GM21723 (cell line): Measurements from ENCODE around the gene AKAP6.
"Not testable (repeated sequence)": the region's sequence is repeated elsewhere in the genome, so short reads cannot be mapped to it uniquely, and the experiment has no call there.

Source experiments
- ATAC-seq: cut with Tn5 transposase; IDR thresholded peaks from one replicate; pipeline ENCODE4 v1.9.1; 2021; ENCODE audit warnings: mild to moderate bottlenecking, moderate library complexity; ENCODE audit not compliant: unreplicated experiment

The AKAP6 gene

GRCh38 chr14:32793033-32793432, 463.9 kb downstream of the AKAP6 start:
- not testable (repeated sequence) for ATAC-seq

- ATAC-seq = no peak
These were observed 471.2 kb downstream of the AKAP6 start for GRCh38 chr14:32800320-32800719.

DNA sequence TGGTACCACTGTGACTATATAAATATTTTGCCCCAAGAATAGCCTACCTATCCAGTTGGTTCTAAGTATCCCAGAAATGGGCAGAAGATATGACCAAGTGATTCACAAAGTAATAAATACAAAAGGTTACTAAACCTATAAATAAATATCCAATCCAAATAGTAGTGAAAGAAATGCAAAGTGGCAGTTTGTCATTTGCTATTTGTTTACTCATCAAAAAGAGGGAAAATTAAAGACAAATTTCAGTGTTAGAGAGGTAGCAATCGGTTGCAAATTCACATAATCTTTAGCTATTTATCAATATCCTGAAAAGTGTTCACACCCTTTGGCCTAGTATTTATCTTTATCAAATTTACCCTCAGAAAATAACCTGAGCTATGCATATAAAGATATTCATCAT, 473.2 kb downstream of the AKAP6 start:
- ATAC-seq = no peak

DNA sequence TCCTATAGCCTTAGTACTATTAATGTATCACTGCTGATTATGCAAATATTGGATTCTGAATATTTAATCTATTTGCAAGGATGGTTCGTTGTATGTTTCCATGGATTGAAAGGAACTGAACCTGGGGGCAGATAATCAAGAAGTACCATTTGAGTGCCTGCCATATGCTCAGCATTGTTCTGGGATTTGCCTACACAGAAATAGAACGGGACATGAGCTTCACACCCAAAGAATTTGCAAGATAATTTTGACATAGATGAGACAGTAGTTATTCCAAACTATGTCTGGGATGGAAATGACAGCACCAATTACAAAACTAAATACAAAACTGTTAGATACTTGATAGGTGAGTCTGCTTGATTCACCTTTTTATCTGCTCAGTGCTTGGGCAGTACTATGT, 476.9 kb downstream of the AKAP6 start:
- ATAC-seq = no peak

GRCh38 chr14:32808644-32809043, 479.5 kb downstream of the AKAP6 start:
- ATAC-seq = no peak

DNA sequence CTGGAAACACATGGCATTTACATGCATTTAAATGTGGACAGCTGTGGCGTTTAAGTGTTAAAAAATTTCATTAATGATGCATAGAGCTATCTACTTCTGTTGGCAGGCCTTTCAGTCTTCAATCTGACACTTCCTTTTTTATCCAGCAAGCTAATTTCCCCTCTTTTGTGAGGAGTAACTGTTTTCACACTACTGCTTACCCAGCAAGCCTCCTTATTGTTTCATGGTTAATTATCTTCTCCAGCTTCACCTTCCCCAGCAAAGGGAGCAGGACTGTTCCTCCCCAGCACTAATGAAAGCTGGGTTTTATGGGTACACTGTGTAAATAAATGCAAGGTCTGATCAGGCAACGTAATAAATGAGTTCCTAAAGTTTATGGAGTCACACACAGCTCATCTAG, 480.2 kb downstream of the AKAP6 start:
- no peak for ATAC-seq

GRCh38 chr14:32813401-32813800, 484.3 kb downstream of the AKAP6 start:
- ATAC-seq = no peak

- ATAC-seq = no peak
These were observed 485.6 kb downstream of the AKAP6 start for GRCh38 chr14:32814721-32815120.

DNA sequence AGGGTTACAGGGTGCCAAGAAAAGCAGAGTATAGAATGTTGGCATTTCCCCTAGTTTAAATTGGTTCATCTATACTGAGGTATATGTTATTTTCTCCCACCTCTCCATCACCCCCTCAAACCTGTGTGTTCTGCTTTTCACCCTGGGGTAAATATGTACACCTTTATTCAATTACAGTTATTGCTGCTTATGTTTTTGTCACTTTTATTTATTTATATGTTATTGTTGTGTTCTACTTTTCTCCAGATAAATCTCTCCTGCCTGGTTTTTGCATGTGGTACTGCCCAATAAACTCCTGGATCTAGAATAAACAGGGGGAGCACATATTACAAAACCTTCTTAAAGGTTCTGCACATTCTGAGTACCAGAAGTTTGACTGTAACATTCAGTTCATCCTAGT, 487.5 kb downstream of the AKAP6 start:
- ATAC-seq = no peak

DNA sequence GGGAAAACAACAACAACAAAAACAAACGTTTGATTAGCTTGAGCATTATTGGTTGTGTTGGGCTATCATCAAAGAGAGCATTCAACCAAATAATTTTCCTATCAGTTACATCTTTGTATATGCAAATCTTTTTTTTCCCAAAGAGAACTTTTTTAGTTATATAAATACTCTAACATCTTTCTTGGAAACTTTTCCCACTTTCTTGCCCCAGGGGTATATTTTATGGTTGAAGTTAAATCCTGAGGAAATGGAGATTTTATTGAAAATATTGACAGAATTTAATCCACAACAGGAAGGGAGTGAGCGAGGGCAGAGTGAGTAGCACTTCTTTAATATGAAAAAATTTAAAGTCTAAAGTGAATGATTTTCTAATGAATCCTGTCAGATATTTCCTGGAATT, 488.7 kb downstream of the AKAP6 start:
- no peak for ATAC-seq

DNA sequence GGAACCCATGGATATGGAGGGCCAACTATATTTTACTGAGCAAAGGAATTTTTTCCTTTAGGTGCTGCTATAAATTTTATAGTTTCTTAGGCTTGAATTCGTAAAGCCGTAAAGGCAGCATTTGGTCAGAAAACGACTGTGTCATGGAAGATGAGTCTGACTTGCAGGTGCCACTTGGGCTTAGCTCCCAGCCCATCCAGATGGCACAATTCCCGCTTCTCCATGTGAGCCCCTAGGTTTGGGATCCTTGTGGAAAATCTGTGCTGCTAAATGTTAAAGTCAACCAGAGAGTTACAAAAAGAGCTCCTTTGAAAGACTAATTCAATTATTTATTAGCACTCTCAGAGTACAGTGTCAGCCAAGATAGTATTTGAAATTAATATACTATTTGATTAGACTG, 489.5 kb downstream of the AKAP6 start:
- ATAC-seq = no peak

- no peak for ATAC-seq
These were observed 491.1 kb downstream of the AKAP6 start for GRCh38 chr14:32820181-32820580.

DNA sequence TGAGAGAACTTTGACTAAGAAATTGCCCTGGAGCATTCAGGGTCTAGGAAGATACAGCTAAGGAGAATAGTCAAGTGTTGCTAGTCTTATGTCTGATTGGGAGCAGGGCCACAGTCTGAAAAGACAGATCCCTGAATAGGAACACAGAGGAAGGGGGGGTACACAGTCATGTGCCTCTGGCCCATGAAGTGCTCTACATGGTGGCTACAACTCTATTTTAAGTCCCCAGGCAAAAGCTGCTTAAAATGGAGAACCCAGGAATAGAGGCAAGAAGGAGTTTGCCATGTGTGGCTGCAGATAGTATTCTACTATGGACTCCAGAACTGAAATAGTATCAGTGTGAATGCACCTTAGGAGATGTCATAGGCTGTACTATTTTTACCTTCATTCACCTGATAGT, 491.6 kb downstream of the AKAP6 start:
- no peak for ATAC-seq

DNA sequence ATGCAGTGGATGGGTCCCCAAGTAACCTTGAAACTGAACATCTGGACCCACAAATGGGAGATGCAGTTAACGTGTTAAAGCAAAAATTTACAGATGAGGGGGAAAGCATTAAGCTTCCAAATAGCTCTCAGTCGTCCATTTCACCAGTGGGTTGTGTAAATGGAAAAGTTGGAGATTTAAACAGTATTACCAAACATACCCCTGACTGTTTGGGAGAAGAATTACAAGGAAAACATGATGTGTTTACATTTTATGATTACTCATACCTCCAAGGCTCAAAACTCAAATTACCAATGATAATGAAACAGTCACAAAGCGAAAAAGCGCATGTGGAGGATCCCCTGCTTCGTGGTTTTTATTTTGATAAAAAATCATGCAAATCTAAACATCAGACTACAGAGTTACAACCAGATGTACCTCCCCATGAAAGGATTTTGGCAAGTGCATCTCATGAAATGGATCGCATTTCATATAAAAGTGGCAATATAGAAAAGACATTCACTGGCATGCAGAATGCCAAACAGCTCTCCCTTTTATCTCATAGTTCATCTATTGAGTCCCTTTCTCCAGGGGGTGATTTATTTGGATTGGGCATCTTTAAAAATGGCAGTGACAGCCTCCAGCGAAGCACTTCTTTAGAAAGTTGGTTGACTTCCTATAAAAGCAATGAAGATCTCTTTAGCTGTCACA, 493.0 kb downstream of the AKAP6 start:
- ATAC-seq = no peak

DNA sequence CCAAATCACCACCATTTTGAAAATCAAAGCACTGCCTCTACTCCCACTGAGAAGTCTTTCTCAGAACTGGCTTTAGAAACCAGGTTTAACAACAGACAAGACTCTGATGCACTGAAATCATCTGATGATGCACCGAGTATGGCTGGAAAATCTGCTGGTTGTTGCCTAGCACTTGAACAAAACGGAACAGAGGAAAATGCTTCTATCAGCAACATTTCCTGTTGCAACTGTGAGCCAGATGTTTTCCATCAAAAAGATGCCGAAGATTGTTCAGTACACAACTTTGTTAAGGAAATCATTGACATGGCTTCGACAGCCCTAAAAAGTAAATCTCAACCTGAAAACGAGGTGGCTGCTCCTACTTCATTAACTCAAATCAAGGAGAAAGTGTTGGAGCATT, 494.6 kb downstream of the AKAP6 start:
- no peak for ATAC-seq

- ATAC-seq = no peak
These were observed 495.1 kb downstream of the AKAP6 start for GRCh38 chr14:32824195-32824594.

GRCh38 chr14:32825058-32825457, 496.0 kb downstream of the AKAP6 start:
- no peak for ATAC-seq

- ATAC-seq = no peak
These were observed 497.4 kb downstream of the AKAP6 start for GRCh38 chr14:32826404-32827082.

GRCh38 chr14:32827514-32827913, 498.4 kb downstream of the AKAP6 start:
- no peak for ATAC-seq

- no peak for ATAC-seq
These were observed 506.8 kb downstream of the AKAP6 start for GRCh38 chr14:32835924-32836323.

DNA sequence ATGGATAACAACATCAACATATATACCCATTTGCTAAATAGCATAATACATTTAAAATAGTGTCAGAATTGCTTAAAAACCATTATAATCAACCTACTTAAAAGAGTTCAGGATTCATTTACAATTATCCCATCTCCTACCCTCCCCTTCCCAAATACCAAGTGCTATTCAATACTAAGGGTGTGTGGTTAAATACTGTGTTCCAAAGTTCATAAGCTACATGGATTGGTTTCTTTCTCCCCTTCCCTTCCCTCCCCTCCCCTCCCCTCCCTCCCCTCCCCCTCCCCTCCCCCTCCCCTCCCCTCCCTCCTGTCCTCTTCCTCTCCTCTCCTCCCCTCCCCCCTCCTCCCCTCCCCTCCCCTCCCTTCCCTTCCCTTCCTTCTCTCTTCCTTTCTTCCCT, 512.6 kb downstream of the AKAP6 start:
- no peak for ATAC-seq

DNA sequence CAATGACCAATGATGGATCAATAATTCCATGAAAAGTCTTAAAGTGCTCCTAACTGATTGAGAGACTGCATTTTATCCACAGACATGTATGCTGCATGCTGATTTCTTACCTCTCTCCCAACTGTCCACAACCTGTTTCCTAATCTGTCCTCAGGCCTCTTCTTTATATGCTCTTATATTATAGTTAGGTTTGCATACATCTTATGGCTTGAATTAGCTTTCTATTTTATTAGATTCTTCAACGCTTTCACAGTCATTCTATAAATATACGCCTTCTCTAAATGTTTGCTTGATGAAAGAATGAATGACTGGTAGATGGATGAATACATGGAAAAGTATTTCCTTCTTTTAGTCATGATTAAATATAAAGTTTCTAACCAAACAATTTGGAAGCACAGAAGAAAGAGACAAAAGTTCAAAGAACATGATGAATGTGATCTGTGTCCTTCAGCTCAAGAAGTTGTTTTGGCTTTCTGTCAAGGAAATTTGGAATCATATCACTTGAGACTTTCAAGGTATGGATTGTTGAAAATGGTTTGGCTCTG, 517.8 kb downstream of the AKAP6 start:
- no peak for ATAC-seq
